ENCODE measurements around the gene UMODL1.
A peak's percentile ranks its signal among the peaks of the same experiment; 100 is the strongest.

The UMODL1 gene

GRCh38 chr21:42169758-42170157 lies 98.6 kb downstream of the UMODL1 start:
- Mint-ChIP-seq H3K27ac (no peak overlapping the region), H3K4me3 (no peak overlapping the region)

DNA sequence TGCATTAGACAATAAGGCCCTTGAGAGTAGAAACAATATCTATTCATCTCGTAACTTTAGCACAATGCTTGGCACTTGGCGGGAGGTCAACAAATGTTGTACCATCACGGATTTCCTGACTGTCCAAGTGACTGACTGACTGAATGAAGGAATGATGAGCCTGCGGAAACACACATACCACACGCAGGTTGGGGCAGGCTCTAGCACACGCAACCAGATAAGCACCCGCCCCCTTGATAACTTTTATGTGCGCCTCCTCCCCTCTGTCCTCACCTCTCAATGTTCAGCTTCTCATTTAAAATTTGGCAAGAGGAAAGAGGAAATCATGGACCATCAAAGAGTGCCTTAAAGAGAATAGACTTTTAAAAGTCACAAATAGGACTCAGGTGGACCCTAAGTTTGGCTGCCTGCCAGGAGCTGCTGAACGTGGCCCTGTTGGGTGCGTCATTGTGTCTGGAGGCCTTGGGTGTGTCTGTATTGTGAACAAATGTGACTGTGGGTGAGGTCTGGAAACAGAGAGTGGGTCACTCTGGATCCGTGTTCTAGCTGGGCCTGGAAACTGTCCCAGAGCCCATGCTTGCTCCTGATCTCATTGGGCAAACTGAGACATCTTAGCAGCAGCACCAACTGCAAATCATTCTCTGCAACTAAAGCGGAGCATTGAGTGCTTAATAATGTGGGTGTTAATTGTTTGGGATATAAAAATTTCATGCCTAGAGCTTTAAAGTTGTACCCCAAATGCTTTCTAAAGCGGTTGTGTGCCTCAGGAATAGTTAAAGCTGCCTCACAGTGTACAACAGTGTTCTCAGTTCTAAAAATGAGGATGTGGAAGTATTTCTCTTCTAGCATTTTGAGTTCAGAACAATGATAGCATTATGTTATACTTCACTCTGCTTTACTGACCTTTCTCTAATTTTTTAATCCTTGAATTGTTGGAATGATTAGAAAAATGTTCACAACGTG lies 100.3 kb downstream of the UMODL1 start:
- Mint-ChIP-seq H3K36me3 (ENCODE audit: low read depth) (no peaks in the 10 kb centered on the region), H3K9me3 (no peaks in the 10 kb centered on the region), H3K4me3 (no peak overlapping the region), H3K4me1 (no peaks in the 10 kb centered on the region), H3K27ac (no peak overlapping the region), H3K27me3 (ENCODE audit: low read depth) (peaks cover 7% of the 10 kb centered on the region)
- TF ChIP-seq CTCF (IDR thresholded peaks at IDR 0.05; ENCODE audit: unreplicated experiment in 3 of 3): no peak

More at GRCh38 chr21:42169758-42170157, 98.6 kb downstream of the UMODL1 start:
- Mint-ChIP-seq H3K36me3 (ENCODE audit: low read depth) (no peaks in the 10 kb centered on the region), H3K4me1 (peaks cover 4% of the 10 kb centered on the region), H3K27me3 (ENCODE audit: low read depth) (no peaks in the 10 kb centered on the region), H3K9me3 (no peaks in the 10 kb centered on the region)
- TF ChIP-seq CTCF (IDR thresholded peaks at IDR 0.05; ENCODE audit: unreplicated experiment in 3 of 3): no peak

GRCh38 chr21:42172596-42173483 lies 101.7 kb downstream of the UMODL1 start:
- Mint-ChIP-seq H3K4me1 (no peaks in the 10 kb centered on the region), H3K27ac (no peak overlapping the region), H3K9me3 (no peaks in the 10 kb centered on the region), H3K27me3 (ENCODE audit: low read depth) (peaks cover 7% of the 10 kb centered on the region), H3K4me3 (no peak overlapping the region), H3K36me3 (ENCODE audit: low read depth) (no peaks in the 10 kb centered on the region)
- TF ChIP-seq CTCF (IDR thresholded peaks at IDR 0.05; ENCODE audit: unreplicated experiment in 3 of 3): no peak

DNA sequence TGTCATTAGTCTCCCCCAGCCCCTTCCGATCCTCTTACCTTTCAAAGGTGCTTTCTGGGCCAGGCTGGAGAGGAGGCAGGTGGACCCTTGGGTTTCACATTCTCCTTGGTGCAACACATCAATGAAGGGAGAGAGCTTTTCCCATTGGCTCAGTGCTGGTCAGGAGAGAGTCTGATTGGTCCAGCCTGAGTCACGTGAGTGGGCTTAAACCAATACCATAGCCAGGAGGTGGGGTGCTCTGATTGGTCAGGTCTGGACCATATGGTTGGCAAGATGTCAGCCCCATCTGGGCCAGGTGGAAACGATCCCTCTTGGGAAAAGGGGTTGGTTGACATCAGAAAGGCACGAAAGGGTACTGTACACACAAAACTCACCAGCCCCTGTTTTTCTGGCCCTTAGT lies 103.1 kb downstream of the UMODL1 start:
- peak overlapping the region in 1 of 3 experiments; percentile 31 for H3K27ac Mint-ChIP-seq
- no peak overlapping the region for H3K4me3 Mint-ChIP-seq
- H3K9me3 Mint-ChIP-seq: no peaks in the 10 kb centered on the region
- peaks cover 11% of the 10 kb centered on the region for H3K27me3 Mint-ChIP-seq (ENCODE audit: low read depth)
- no peaks in the 10 kb centered on the region for H3K36me3 Mint-ChIP-seq (ENCODE audit: low read depth)
- no peak for TF ChIP-seq CTCF (IDR thresholded peaks at IDR 0.05; ENCODE audit: unreplicated experiment in 3 of 3)
- peaks cover 9% of the 10 kb centered on the region for H3K4me1 Mint-ChIP-seq

GRCh38 chr21:42175110-42175710 lies 104.1 kb downstream of the UMODL1 start:
- Mint-ChIP-seq H3K27me3 (ENCODE audit: low read depth) (peaks cover 11% of the 10 kb centered on the region), H3K4me3 (no peak overlapping the region), H3K9me3 (no peaks in the 10 kb centered on the region), H3K36me3 (ENCODE audit: low read depth) (no peaks in the 10 kb centered on the region), H3K27ac (no peak overlapping the region), H3K4me1 (peaks cover 12% of the 10 kb centered on the region)
- TF ChIP-seq CTCF (IDR thresholded peaks at IDR 0.05; ENCODE audit: unreplicated experiment in 3 of 3): no peak
